Bronchial smooth muscle cell (primary cell): ENCODE measurements around the gene OR10G3. TPM values are rescaled to one million over a fixed set of nuclear protein-coding genes. Genes with fewer than 3 reads are reported as not detected.

Experiments
- total RNA-seq: library from RNA; depleted of rRNA; stranded (reverse); fragments of >200 nt; gene quantifications from 2 replicates; pipeline ENCODE4 v1.2.1, GENCODE V29; 2014

Gene OR10G3, protein sequence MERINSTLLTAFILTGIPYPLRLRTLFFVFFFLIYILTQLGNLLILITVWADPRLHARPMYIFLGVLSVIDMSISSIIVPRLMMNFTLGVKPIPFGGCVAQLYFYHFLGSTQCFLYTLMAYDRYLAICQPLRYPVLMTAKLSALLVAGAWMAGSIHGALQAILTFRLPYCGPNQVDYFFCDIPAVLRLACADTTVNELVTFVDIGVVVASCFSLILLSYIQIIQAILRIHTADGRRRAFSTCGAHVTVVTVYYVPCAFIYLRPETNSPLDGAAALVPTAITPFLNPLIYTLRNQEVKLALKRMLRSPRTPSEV
- total RNA-seq = not detected in 2 replicates

GRCh38 chr14:21579976-21580375, at the start of gene OR10G3:
Gene OR10G3 (minus strand): TSS chr14:21580076. CDS start chr14:21570744, 9,332 bp downstream.

DNA sequence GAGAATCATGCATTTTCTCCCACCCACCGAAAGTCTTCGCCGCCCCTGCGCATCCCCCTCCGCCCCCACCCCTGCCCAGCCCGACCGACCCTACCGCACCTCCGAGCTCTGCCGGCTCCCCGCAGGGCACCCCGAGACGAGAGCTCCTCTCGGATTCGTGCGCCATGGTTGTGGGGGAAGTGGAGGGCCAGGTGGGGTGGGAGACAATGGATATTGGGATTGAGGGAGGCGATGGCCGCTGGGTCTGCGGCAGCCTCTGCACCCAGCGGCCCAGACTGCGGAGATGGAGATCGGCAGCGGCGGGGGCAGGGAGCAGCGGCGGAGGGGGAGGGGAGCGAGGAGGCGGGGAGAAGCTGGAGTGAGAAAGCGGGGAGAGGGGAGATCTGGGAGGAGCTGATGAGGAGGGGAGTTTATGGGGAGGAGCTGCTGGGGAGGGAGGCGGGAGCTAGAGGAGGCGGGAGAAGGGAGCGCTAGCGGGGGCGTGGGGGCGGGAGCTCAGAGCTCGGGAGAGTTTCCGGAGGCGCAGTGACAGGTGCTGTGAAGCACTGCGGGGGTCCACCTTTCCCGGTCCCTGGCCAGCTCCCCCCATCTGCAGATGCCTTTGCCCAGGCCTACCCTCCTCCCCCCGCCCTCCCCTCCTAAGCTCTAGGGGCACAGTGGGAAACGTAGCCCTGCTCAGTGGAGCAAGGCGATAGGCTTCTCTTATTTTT, 53.8 kb downstream of the OR10G3 start, which contains the start of gene SALL2:
Gene SALL2, minus strand, starts transcription at position 385 of the 710 bp plus-strand sequence. Its CDS starts 219 bp downstream, at position 166.

Other genes with a start within 250 kb of the OR10G3 start
- 61.8 and 70.7 TPM in 2 replicates for gene SUPT16H, start 196.1 kb downstream of the OR10G3 start, total RNA-seq
- gene CHD8, start 124.0 kb downstream of the OR10G3 start, total RNA-seq = 41.5 and 42.3 TPM in 2 replicates
- 16.9 and 26.6 TPM in 2 replicates for gene RAB2B, start 103.1 kb downstream of the OR10G3 start, total RNA-seq
- gene TOX4, start 102.9 kb downstream of the OR10G3 start, total RNA-seq = 20.2 and 31.8 TPM in 2 replicates
- 36.7 and 54.0 TPM in 2 replicates for gene METTL3, start 68.7 kb downstream of the OR10G3 start, total RNA-seq
- 2.9 and 3.6 TPM in 2 replicates for gene SALL2, start 53.7 kb downstream of the OR10G3 start, total RNA-seq
- gene OR10G2, start 54.9 kb upstream of the OR10G3 start, total RNA-seq = not detected in 2 replicates
- gene OR4E2, start 73.8 kb upstream of the OR10G3 start, total RNA-seq = not detected in 2 replicates
- not detected in 2 replicates for gene OR4E1, start 93.7 kb upstream of the OR10G3 start, total RNA-seq